Ovary (tissue), 3 donors: Measurements from ENCODE around the gene NXNL1.

Experiments
- EP300 ChIP-seq: sonication (generic); formaldehyde crosslinking; IDR thresholded peaks from one replicate; pipeline ENCODE4 v1.6.1; 2017; ENCODE audit warnings: antibody characterized with exemption
- POLR2A ChIP-seq: fragments of 450-650 bp; IDR thresholded peaks from one replicate; pipeline ENCODE4 v1.6.1; 2017; ENCODE audit warnings: antibody characterized with exemption, mild to moderate bottlenecking, moderate library complexity
- TF ChIP-seq, protein P1 (sequence below), 3 donors: fragments of 450-650 bp in 2 of 3; fragments of 200-600 bp in 1 of 3; IDR thresholded peaks; one replicate each; pipeline versions ENCODE4 v1.5.1 to v1.8.0; 2016 to 2022; ENCODE audit warnings: antibody characterized with exemption in 3 of 3, mild to moderate bottlenecking in 1 of 3
- donor health status: DM: no; HTN: no; CAD: no.

DNA sequence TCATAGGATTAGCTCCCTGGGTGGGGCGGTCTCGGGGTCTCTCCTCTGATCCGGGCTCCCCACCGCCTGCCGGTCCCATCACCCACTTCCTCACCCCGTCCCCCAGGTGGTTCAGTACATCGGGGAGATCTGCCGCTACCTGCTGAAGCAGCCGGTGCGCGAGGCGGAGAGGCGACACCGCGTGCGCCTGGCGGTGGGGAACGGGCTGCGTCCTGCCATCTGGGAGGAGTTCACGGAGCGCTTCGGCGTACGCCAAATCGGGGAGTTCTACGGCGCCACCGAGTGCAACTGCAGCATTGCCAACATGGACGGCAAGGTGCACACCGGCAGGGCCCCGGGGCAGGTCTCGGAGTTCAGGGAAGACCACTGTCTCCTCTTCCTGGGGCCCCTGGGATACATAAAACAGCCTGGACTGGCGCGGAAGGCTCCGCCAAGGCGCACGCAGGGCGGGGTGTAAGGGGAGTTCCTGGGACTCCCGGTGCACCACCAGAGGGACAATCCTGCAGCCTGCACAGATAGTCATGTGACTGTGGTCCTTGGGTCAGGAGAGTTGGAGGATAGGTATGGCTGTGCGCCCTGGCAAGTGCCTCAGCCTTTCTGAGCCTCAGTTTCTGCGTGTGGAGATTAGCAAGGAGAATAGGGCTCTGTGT lies 36.5 kb upstream of the NXNL1 start:
- TF ChIP-seq, protein P1, sequence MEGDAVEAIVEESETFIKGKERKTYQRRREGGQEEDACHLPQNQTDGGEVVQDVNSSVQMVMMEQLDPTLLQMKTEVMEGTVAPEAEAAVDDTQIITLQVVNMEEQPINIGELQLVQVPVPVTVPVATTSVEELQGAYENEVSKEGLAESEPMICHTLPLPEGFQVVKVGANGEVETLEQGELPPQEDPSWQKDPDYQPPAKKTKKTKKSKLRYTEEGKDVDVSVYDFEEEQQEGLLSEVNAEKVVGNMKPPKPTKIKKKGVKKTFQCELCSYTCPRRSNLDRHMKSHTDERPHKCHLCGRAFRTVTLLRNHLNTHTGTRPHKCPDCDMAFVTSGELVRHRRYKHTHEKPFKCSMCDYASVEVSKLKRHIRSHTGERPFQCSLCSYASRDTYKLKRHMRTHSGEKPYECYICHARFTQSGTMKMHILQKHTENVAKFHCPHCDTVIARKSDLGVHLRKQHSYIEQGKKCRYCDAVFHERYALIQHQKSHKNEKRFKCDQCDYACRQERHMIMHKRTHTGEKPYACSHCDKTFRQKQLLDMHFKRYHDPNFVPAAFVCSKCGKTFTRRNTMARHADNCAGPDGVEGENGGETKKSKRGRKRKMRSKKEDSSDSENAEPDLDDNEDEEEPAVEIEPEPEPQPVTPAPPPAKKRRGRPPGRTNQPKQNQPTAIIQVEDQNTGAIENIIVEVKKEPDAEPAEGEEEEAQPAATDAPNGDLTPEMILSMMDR (IDR thresholded peaks at IDR 0.05): no peak
- no peak for TF ChIP-seq POLR2A
- TF ChIP-seq EP300: no peak
